Uterus (tissue), 4 donors: ENCODE results near the gene EP300. TPM values are rescaled to one million over a fixed set of nuclear protein-coding genes. Genes with fewer than 3 reads are reported as not detected.
"Not testable (repeated sequence)": the region's sequence is repeated elsewhere in the genome, so short reads cannot be mapped to it uniquely, and the experiment has no call there.

ENCODE experiments used
- DNase-seq, 2 donors: peaks; one replicate each; pipeline ENCODE4 v3.0.0-alpha.2; 2019 to 2020
- H3K27ac ChIP-seq, 2 donors: fragments of 200-600 bp; sonication (generic); 1 replicate in 1 of 2; 2 replicates in 1 of 2; pipeline ENCODE4 v1.5.1; 2016 to 2018
- H3K27me3 ChIP-seq, 2 donors: fragments of 200-600 bp; sonication (generic); one replicate each; pipeline ENCODE4 v1.5.1; 2018 to 2019; ENCODE audit warnings: control low read depth in 1 of 2
- H3K36me3 ChIP-seq, 2 donors: fragments of 200-600 bp; sonication (generic); one replicate each; pipeline ENCODE4 v1.5.1; 2019; ENCODE audit warnings: control low read depth in 1 of 2
- H3K4me1 ChIP-seq, 2 donors: fragments of 200-600 bp; sonication (generic); one replicate each; pipeline ENCODE4 v1.5.1; 2018 to 2019; ENCODE audit warnings: control low read depth in 1 of 2
- H3K4me3 ChIP-seq, 2 donors: fragments of 200-600 bp; sonication (generic); 1 replicate in 1 of 2; 2 replicates in 1 of 2; pipeline ENCODE4 v1.5.1; 2018 to 2019; ENCODE audit warnings: mild to moderate bottlenecking in 1 of 2
- H3K9me3 ChIP-seq, 2 donors: fragments of 200-600 bp; sonication (generic); one replicate each; pipeline ENCODE4 v1.5.1; 2019; ENCODE audit warnings: control low read depth in 1 of 2
- POLR2A ChIP-seq, 2 donors: fragments of 450-650 bp; IDR thresholded peaks; one replicate each; pipeline ENCODE4 v1.6.1; 2016; ENCODE audit warnings: antibody characterized with exemption in 2 of 2, mild to moderate bottlenecking in 1 of 2, moderate library complexity in 1 of 2
- intact Hi-C: fragments of 100-400 bp; cut with DNase I; formaldehyde crosslinking; loops from one replicate; pipeline ENCODE4 v1.15.1; 2023; ENCODE audit warnings: low total_unique reads
- total RNA-seq, 4 donors: library from RNA; depleted of rRNA in 3 of 4; stranded (reverse); fragments of >200 nt in 3 of 4; gene quantifications; one replicate each; pipeline versions ENCODE4 v1.1.0 to v1.2.4, GENCODE V29; 2014 to 2023
- TF ChIP-seq, protein P1 (sequence below), 4 experiments: fragments of 200-600 bp in 2 of 4; fragments of 450-650 bp in 2 of 4; sonication (generic) in 2 of 4; IDR thresholded peaks; one replicate each; pipeline ENCODE4 v1.5.1; 2016 to 2019; ENCODE audit warnings: antibody characterized with exemption in 4 of 4, mild to moderate bottlenecking in 2 of 4, moderate library complexity in 1 of 4
- donor health status: DM: yes; HTN: yes; CAD: no.

The EP300 gene
- total RNA-seq, 4 donors from 2014 or later = 18.8 to 116 (median 72.5) TPM

DNA sequence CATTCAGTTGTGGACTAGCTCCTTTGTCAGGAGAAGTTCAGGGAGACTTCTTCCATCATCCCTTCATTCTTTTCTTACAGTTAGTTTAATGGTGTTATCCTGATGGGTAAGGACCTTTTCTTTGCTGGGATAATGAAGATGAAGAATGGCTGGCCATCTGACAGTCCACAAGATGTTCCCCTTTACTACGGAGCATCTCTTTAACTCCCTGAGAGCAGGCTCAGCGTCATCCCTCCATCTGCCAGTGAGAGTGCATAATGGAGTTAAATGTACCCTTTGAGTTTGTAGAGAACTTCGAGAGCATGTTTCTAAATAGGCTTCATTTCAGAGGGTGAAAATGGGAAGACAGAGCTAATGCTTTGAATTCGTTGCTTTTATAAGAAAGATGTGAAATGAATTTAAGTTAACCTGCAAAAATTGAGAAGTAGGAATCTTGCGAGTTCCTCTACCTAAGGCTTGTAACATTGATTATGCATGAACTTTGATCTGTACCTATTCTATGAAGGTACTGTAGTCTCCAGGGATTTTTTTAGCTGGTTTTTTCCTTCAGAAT lies 1.7 kb downstream of the EP300 start:
- no peaks in the 10 kb centered on the region for H3K27me3 ChIP-seq
- peak overlapping the region; percentile 80 to 91 for H3K4me3 ChIP-seq
- H3K9me3 ChIP-seq = no peaks in the 10 kb centered on the region
- no peak for DNase-seq
- H3K36me3 ChIP-seq = no peaks in the 10 kb centered on the region
- TF ChIP-seq, protein P1, sequence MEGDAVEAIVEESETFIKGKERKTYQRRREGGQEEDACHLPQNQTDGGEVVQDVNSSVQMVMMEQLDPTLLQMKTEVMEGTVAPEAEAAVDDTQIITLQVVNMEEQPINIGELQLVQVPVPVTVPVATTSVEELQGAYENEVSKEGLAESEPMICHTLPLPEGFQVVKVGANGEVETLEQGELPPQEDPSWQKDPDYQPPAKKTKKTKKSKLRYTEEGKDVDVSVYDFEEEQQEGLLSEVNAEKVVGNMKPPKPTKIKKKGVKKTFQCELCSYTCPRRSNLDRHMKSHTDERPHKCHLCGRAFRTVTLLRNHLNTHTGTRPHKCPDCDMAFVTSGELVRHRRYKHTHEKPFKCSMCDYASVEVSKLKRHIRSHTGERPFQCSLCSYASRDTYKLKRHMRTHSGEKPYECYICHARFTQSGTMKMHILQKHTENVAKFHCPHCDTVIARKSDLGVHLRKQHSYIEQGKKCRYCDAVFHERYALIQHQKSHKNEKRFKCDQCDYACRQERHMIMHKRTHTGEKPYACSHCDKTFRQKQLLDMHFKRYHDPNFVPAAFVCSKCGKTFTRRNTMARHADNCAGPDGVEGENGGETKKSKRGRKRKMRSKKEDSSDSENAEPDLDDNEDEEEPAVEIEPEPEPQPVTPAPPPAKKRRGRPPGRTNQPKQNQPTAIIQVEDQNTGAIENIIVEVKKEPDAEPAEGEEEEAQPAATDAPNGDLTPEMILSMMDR (IDR thresholded peaks at IDR 0.05) = no peak
- TF ChIP-seq POLR2A (IDR thresholded peaks at IDR 0.05) = no peak
- H3K4me1 ChIP-seq = peaks cover 0 to 7% of the 10 kb centered on the region in 2 donors
- H3K27ac ChIP-seq = peak overlapping the region; percentile 100
- intact Hi-C loops = no loop called here

GRCh38 chr22:41096391-41096790 lies 4.0 kb downstream of the EP300 start:
- Histone ChIP-seq H3K27ac (no peak overlapping the region), H3K36me3 (no peaks in the 10 kb centered on the region), H3K4me1 (peaks cover 7 to 8% of the 10 kb centered on the region in 2 donors), H3K4me3 (peak overlapping the region in 1 of 2 donors; percentile 4), H3K27me3 (no peaks in the 10 kb centered on the region), H3K9me3 (no peaks in the 10 kb centered on the region)
- DNase-seq = no peak
- intact Hi-C loops = no loop called here
- TF ChIP-seq POLR2A (IDR thresholded peaks at IDR 0.05) = no peak
- TF ChIP-seq, protein P1 (IDR thresholded peaks at IDR 0.05) = no peak

- Histone ChIP-seq H3K4me1 (peaks cover 7 to 8% of the 10 kb centered on the region in 2 donors), H3K9me3 (no peaks in the 10 kb centered on the region), H3K4me3 (no peak overlapping the region), H3K27me3 (no peaks in the 10 kb centered on the region), H3K36me3 (no peaks in the 10 kb centered on the region), H3K27ac (no peak overlapping the region)
- no peak for DNase-seq
- TF ChIP-seq, protein P1 (IDR thresholded peaks at IDR 0.05) = no peak
- TF ChIP-seq POLR2A (IDR thresholded peaks at IDR 0.05) = no peak
- intact Hi-C loops = no loop called here
Measured at GRCh38 chr22:41096841-41097240, 4.4 kb downstream of the EP300 start.

DNA sequence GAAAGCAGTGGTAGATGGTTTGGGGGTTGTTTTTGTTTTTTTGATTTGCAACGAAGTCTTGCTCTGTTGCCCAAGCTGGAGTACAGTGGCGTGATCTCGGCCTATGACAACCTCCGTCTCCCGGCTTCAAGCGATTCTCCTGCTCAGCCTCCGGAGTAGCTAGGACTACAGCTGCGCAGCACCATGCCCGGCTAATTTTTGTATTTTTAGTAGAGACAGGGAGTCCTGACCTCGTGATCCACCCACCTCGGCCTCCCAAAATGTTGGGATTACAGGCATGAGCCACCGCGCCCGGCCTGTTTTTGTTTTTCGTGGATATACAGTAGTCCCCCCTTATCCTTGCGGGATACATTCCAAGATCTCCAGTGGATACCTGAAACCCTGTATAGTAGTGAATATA lies 6.6 kb downstream of the EP300 start:
- no peak for TF ChIP-seq POLR2A (IDR thresholded peaks at IDR 0.05)
- TF ChIP-seq, protein P1 (IDR thresholded peaks at IDR 0.05) = no peak
- Histone ChIP-seq H3K27me3 (no peaks in the 10 kb centered on the region), H3K36me3 (no peaks in the 10 kb centered on the region), H3K27ac (no peak overlapping the region), H3K4me1 (peaks cover 7 to 8% of the 10 kb centered on the region in 2 donors), H3K9me3 (no peaks in the 10 kb centered on the region), H3K4me3 (no peak overlapping the region)
- intact Hi-C loops = no loop called here
- no peak for DNase-seq

DNA sequence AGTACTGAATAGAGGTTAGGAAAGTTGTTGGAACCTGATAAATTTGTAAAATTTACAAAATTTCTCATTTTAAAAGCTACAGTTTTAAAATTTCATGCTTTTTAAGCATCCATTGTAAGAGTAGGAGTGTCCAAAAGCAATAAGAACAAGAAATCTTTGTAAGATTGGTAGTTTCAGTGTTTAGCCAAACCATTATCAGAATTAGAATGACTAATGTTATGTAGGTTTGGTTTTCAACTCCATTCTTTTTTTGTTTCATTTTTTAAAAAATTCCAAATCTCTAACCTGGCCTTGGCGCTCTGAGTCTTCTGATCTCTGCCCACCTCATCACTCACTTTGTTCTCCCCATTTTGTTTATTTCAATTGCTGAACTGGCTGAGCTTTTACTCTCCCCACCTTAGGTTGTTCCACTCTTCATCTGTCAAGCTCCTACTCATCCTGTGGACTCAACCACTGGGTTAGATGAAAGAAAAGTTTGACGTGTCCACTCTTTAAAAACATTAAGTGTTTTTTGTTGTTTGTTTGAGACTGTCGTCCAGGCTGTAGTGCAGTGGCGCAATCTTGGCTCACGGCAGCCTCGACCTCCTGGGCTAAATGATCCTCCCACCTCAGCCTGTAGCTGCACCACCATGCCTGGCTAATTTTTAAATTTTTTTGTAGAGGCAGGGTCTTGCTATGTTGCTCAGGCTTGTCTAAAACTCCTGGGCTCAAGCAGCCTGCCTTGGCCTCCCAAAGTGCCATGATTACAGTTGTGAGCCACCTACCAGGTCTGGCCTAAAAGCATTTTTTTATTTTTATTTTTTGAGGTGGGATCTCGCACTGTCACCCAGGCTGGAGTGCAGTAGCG lies 14.0 kb downstream of the EP300 start:
- DNase-seq = peak in 1 of 2 donors; percentile 36
- Histone ChIP-seq H3K27me3 (no peaks in the 10 kb centered on the region), H3K9me3 (no peaks in the 10 kb centered on the region), H3K27ac (peak overlapping the region; percentile 8 to 18), H3K36me3 (no peaks in the 10 kb centered on the region), H3K4me1 (peaks cover 0 to 6% of the 10 kb centered on the region in 2 donors), H3K4me3 (no peak overlapping the region)
- TF ChIP-seq, protein P1 (IDR thresholded peaks at IDR 0.05) = no peak
- no peak for TF ChIP-seq POLR2A (IDR thresholded peaks at IDR 0.05)
- intact Hi-C loops = no loop called here

DNA sequence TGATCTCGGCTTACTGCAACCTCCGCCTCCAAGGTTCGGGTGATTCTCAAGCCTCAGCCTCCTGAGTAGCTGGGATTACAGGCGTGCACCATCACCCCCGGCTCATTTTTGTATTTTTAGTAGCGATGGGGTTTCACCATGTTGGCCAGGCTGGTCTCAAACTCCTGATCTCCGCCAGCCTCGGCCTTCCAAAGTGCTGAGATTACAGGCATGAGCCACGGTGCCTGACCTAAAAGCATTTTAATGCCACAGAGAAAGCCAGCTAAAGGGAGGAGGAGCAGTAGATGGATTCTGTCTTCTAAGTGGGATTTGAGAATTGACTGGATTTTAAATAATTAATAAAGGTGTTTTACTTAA lies 14.6 kb downstream of the EP300 start:
- peak overlapping the region in 1 of 2 donors; percentile 8 for H3K27ac ChIP-seq
- DNase-seq, H3K4me3 ChIP-seq, H3K36me3 ChIP-seq, intact Hi-C loops, H3K9me3 ChIP-seq, H3K27me3 ChIP-seq, H3K4me1 ChIP-seq: not testable (repeated sequence)
